B cell (primary cell): ENCODE results near the gene PLD1. TPM values are rescaled to one million over a fixed set of nuclear protein-coding genes. Genes with fewer than 3 reads are reported as not detected.

ENCODE experiments used
- ATAC-seq: fragments of 200-7000 bp; cut with Tn5 transposase; one replicate; pipeline ENCODE4 v1.10.0; 2021; ENCODE audit warnings: low read depth, mild to moderate bottlenecking, moderate number of reproducible peaks, moderate library complexity
- CTCF ChIA-PET: fragments of 350-600 bp; sonication (Branson Sonifier 250); formaldehyde crosslinking; loops from one replicate; lab custom pipeline; 2021; ENCODE audit warnings: antibody characterized with exemption, inconsistent platforms; lab: Charles Lee
- POLR2A ChIA-PET: fragments of 350-600 bp; sonication (Branson Sonifier 250); formaldehyde crosslinking; loops from one replicate; lab custom pipeline; 2021; ENCODE audit warnings: antibody characterized with exemption; lab: Charles Lee
- DNase-seq: peaks from one replicate; pipeline ENCODE4 v3.0.0; 2013
- H2AFZ ChIP-seq: 2 replicates; pipeline ENCODE4 v1.6.1; 2012; ENCODE audit warnings: mild to moderate bottlenecking, low read depth, low read length; ENCODE audit not compliant: insufficient read depth, poor library complexity, severe bottlenecking
- H3K27ac ChIP-seq, 2 donors: 1 replicate in 1 of 2; 2 replicates in 1 of 2; pipeline ENCODE4 v1.5.1; 2012 to 2013; ENCODE audit warnings: low read length in 2 of 2, mild to moderate bottlenecking in 2 of 2, moderate library complexity in 1 of 2
- H3K27me3 ChIP-seq, 4 experiments: fragments of 200-600 bp in 1 of 4; sonication (generic) in 1 of 4; replicated peaks in 1 of 4; 1 replicate in 2 of 4; 2 replicates in 2 of 4; pipeline versions ENCODE4 v1.6.1 to v1.7.0; 2013 to 2016; ENCODE audit warnings: low read length in 3 of 4, mild to moderate bottlenecking in 2 of 4, mixed read lengths in 1 of 4, moderate library complexity in 1 of 4; ENCODE audit not compliant: insufficient read depth in 4 of 4, control insufficient read depth in 3 of 4; ENCODE audit errors: control extremely low read depth in 1 of 4
- H3K36me3 ChIP-seq, 2 experiments: replicated peaks in 1 of 2; 1 replicate in 1 of 2; 2 replicates in 1 of 2; pipeline versions ENCODE4 v1.6.1 to v1.7.1; 2013; ENCODE audit warnings: low read length in 1 of 2; ENCODE audit not compliant: insufficient read depth in 2 of 2, control insufficient read depth in 1 of 2; ENCODE audit errors: control extremely low read depth in 1 of 2, extremely low read depth in 1 of 2
- H3K4me1 ChIP-seq, 2 donors: fragments of 200-600 bp in 1 of 2; sonication (generic) in 1 of 2; 1 replicate in 1 of 2; 2 replicates in 1 of 2; pipeline versions ENCODE4 v1.5.1 to v1.6.1; 2013 to 2017; ENCODE audit warnings: low read length in 2 of 2; ENCODE audit not compliant: control insufficient read depth in 2 of 2, insufficient read depth in 2 of 2
- H3K4me2 ChIP-seq: replicated peaks from 2 replicates; pipeline ENCODE3; 2012; ENCODE audit warnings: mild to moderate bottlenecking, low read depth, low read length; ENCODE audit not compliant: poor library complexity, severe bottlenecking
- H3K4me3 ChIP-seq, 5 experiments: fragments of 200-600 bp in 1 of 5; sonication (generic) in 1 of 5; 1 replicate in 3 of 5; 2 replicates in 2 of 5; pipeline versions ENCODE4 v1.5.1 to v1.7.0; 2011 to 2016; ENCODE audit warnings: low read length in 4 of 5, mild to moderate bottlenecking in 4 of 5, low read depth in 2 of 5, control low read depth in 1 of 5, moderate library complexity in 1 of 5; ENCODE audit not compliant: insufficient read depth in 1 of 5; ENCODE audit errors: control extremely low read depth in 1 of 5, extremely low read depth in 1 of 5
- H3K79me2 ChIP-seq: fragments of 200-600 bp; sonication (generic); one replicate; pipeline ENCODE4 v1.6.0; 2016; ENCODE audit warnings: low read length; ENCODE audit not compliant: control insufficient read depth, insufficient read depth
- H3K9ac ChIP-seq: fragments of 200-600 bp; sonication (generic); 2 replicates; pipeline ENCODE4 v1.6.1; 2017; ENCODE audit warnings: mild to moderate bottlenecking, low read length, moderate library complexity
- H3K9me3 ChIP-seq, 3 donors: one replicate each; pipeline versions ENCODE4 v1.6.1 to v1.7.1; 2013; ENCODE audit warnings: low read length in 2 of 3; ENCODE audit not compliant: control insufficient read depth in 2 of 3, insufficient read depth in 1 of 3; ENCODE audit errors: control extremely low read depth in 1 of 3
- H4K20me1 ChIP-seq: 2 replicates; pipeline ENCODE4 v1.6.0; 2012; ENCODE audit warnings: mild to moderate bottlenecking, low read length; ENCODE audit not compliant: insufficient read depth, control insufficient read depth, poor library complexity, severe bottlenecking
- H3K27ac Mint-ChIP-seq: one replicate; pipeline ENCODE4 v1.8.0; 2021; ENCODE audit warnings: mixed read lengths
- H3K27me3 Mint-ChIP-seq: one replicate; pipeline ENCODE4 v1.8.0; 2021; ENCODE audit warnings: mixed read lengths
- H3K4me1 Mint-ChIP-seq: one replicate; pipeline ENCODE4 v1.8.0; 2021; ENCODE audit warnings: mixed read lengths
- H3K4me3 Mint-ChIP-seq: one replicate; pipeline ENCODE4 v1.8.0; 2021; ENCODE audit warnings: mixed read lengths
- H3K9me3 Mint-ChIP-seq: one replicate; pipeline ENCODE4 v1.8.0; 2022; ENCODE audit warnings: mixed read lengths; ENCODE audit not compliant: insufficient read depth
- EZH2 ChIP-seq: IDR thresholded peaks from 2 replicates; pipeline ENCODE4 v1.6.1; 2012; ENCODE audit warnings: borderline replicate concordance, low read depth, mild to moderate bottlenecking, moderate library complexity, low read length; ENCODE audit not compliant: insufficient read depth, poor library complexity, severe bottlenecking
- WGBS: methylation state at CpG from one replicate; pipeline ENCODE4 v1.1.5; 2013; ENCODE audit warnings: missing lambda C conversion rate; ENCODE audit not compliant: insufficient coverage; 5-methylcytosine and 5-hydroxymethylcytosine counted together
- intact Hi-C: fragments of 100-400 bp; cut with micrococcal nuclease; formaldehyde crosslinking; loops from one replicate; pipeline ENCODE4 v1.10.0; 2022
- polyA plus RNA-seq: library from polyadenylated mRNA; depleted of rRNA; stranded (reverse); fragments of >200 nt; gene quantifications from 2 replicates; pipeline ENCODE4 v1.2.3, GENCODE V29; 2012
- total RNA-seq, 2 donors: library from RNA; stranded (reverse); fragments of 120-200 nt in 1 of 2; gene quantifications; 1 replicate in 1 of 2; 2 replicates in 1 of 2; pipeline versions ENCODE4 v1.2.3 to v1.2.4, GENCODE V29; 2013 to 2022
- TF ChIP-seq, protein P1 (sequence below): fragments of 200-600 bp; IDR thresholded peaks from one replicate; pipeline ENCODE4 v1.8.0; 2022; ENCODE audit warnings: antibody characterized with exemption, mild to moderate bottlenecking

Gene PLD1
- total and polyA plus RNA-seq, 2 donors (not counting 1 experiment from before 2014, with no cell fraction given) = 0.24 to 0.52 TPM

DNA sequence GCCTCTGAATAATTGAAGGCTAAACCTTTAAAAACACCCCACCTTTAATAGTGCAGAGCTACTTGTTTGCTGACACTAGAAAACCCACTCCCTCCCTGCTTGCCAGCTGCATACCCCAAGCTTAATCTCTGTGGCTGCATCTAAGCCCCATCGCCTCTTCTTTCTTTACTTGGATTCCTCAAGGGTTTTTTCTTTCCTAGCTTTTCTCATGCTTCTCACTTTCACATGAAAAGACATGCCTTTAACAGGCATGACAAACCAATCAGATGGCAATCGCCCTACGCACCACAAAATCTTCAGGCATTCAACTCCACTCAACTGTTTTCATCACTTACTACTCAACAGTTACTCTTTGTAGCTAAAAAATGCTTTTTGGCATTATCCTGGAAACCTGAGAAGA lies 77.5 kb downstream of the PLD1 start:
- H3K36me3 ChIP-seq = no peaks in the 10 kb centered on the region
- no peak overlapping the region for H2AFZ ChIP-seq
- CTCF ChIA-PET = no interaction called here
- no peak overlapping the region for H3K27ac Mint-ChIP-seq
- H3K4me3 ChIP-seq = no peak overlapping the region
- no peaks in the 10 kb centered on the region for H3K9me3 ChIP-seq
- H3K9ac ChIP-seq = no peak overlapping the region
- no peaks in the 10 kb centered on the region for H3K4me1 ChIP-seq
- H3K4me3 Mint-ChIP-seq = no peak overlapping the region
- H4K20me1 ChIP-seq = no peaks in the 10 kb centered on the region
- no peak overlapping the region for H3K4me2 ChIP-seq
- H3K9me3 Mint-ChIP-seq = no peaks in the 10 kb centered on the region
- no peaks in the 10 kb centered on the region for H3K27me3 ChIP-seq
- TF ChIP-seq, protein P1, sequence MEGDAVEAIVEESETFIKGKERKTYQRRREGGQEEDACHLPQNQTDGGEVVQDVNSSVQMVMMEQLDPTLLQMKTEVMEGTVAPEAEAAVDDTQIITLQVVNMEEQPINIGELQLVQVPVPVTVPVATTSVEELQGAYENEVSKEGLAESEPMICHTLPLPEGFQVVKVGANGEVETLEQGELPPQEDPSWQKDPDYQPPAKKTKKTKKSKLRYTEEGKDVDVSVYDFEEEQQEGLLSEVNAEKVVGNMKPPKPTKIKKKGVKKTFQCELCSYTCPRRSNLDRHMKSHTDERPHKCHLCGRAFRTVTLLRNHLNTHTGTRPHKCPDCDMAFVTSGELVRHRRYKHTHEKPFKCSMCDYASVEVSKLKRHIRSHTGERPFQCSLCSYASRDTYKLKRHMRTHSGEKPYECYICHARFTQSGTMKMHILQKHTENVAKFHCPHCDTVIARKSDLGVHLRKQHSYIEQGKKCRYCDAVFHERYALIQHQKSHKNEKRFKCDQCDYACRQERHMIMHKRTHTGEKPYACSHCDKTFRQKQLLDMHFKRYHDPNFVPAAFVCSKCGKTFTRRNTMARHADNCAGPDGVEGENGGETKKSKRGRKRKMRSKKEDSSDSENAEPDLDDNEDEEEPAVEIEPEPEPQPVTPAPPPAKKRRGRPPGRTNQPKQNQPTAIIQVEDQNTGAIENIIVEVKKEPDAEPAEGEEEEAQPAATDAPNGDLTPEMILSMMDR = no peak
- TF ChIP-seq EZH2 = no peak
- DNase-seq = no peak
- H3K27ac ChIP-seq = no peak overlapping the region
- ATAC-seq = no peak
- H3K27me3 Mint-ChIP-seq = no peaks in the 10 kb centered on the region
- 100% methylated on average over 2 of the region's 3 CpGs for WGBS
- POLR2A ChIA-PET = no interaction called here
- H3K79me2 ChIP-seq = no peaks in the 10 kb centered on the region
- intact Hi-C loops = no loop called here
- H3K4me1 Mint-ChIP-seq = no peaks in the 10 kb centered on the region

DNA sequence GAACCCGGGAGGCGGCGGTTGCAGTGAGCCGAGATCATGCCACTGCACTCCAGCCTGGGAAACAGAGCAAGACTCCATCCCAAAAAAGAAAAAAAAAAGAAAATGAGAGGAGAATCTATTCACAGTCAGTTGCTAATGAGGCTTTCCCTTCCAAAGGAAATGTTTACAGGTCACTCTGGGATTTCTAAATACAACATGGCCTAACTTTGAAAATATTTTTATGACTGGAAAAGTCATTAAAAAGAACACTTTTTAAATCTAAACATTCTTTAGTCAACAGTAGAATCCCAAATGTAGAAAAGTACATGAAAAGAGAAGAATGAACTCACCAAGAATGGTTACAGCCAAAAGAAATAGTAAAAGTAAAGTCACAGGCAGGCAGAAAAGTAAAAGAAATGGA lies 78.6 kb downstream of the PLD1 start:
- no CpG with 5 or more reads among the region's 4 CpGs for WGBS
- Histone ChIP-seq H4K20me1 (no peaks in the 10 kb centered on the region), H3K27ac (no peak overlapping the region), H3K9ac (no peak overlapping the region), H3K79me2 (no peaks in the 10 kb centered on the region), H3K4me3 (no peak overlapping the region), H3K36me3 (no peaks in the 10 kb centered on the region), H3K4me1 (no peaks in the 10 kb centered on the region), H3K27me3 (no peaks in the 10 kb centered on the region), H2AFZ (no peak overlapping the region), H3K9me3 (no peaks in the 10 kb centered on the region), H3K4me2 (no peak overlapping the region)
- Mint-ChIP-seq H3K27me3 (no peaks in the 10 kb centered on the region), H3K4me1 (no peaks in the 10 kb centered on the region), H3K27ac (no peak overlapping the region), H3K9me3 (no peaks in the 10 kb centered on the region), H3K4me3 (no peak overlapping the region)
- ChIA-PET CTCF (no interaction called here), POLR2A (no interaction called here)
- ATAC-seq (no peak), DNase-seq (no peak)
- TF ChIP-seq, protein P1 = no peak
- TF ChIP-seq EZH2 = no peak
- intact Hi-C loops = no loop called here
